GM06990 (cell line): ENCODE measurements around the gene ELAPOR1.

Experiments used
- DNase-seq: peaks from one replicate; pipeline ENCODE4 v3.0.0-alpha.2; 2011; ENCODE audit not compliant: insufficient read length; ENCODE audit errors: extremely low read depth
- H3K27me3 ChIP-seq: replicated peaks from 2 replicates; pipeline ENCODE4 v1.6.0; 2011; ENCODE audit warnings: low read length; ENCODE audit not compliant: control insufficient read depth, insufficient read depth
- H3K36me3 ChIP-seq: 2 replicates; pipeline ENCODE4 v1.5.1; 2011; ENCODE audit warnings: low read length; ENCODE audit not compliant: control insufficient read depth, insufficient read depth
- H3K4me3 ChIP-seq: replicated peaks from 2 replicates; pipeline ENCODE4 v1.5.1; 2011; ENCODE audit warnings: low read depth, mild to moderate bottlenecking, control low read depth, low read length
- CTCF ChIP-seq: IDR thresholded peaks from 2 replicates; pipeline ENCODE4 v1.5.1; 2011; ENCODE audit warnings: low read length, control low read depth, mild to moderate bottlenecking, inconsistent platforms; ENCODE audit not compliant: insufficient read depth, poor library complexity, severe bottlenecking

Gene ELAPOR1

DNA sequence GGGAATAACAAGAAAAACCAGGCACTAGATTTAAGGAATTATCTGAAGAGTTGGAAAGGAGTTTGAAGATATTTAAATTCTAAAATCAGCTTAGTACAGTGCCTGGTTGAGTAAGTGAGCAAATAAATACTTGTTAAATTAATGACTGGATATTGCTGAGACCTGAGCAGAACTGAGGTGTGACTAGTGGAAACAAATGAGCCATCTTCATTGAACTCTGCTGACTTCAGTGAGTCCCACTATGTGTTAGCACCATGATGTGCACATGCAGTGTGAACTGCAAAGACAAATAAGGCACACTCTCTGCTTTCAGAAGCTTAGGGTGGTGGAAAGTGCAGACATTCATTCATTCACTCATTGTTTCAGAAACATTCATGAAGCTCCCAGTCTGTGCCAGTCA, 48.7 kb downstream of the ELAPOR1 start:
- no peak for TF ChIP-seq CTCF
- no peak for DNase-seq
- H3K4me3 ChIP-seq: no peak overlapping the region
- no peaks in the 10 kb centered on the region for H3K36me3 ChIP-seq
- no peaks in the 10 kb centered on the region for H3K27me3 ChIP-seq

DNA sequence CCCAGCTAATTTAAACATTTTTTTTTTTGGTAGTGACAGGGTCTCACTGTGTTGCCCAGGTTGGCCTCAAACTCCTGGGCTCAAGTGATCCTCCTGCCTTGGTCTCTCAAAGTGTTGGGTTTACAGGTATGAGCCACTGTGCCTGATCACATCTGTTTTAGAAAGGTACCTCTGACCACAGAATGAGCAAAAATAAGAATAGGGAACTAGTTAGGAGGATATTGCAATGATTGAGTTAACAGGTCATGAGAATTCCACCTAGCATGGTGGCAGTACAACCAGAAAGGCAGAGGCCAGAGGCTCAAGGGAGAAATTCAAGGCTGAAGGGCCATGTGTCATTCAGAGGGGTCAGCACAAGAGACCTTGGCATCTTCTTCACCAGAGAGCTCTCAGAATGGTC, 49.6 kb downstream of the ELAPOR1 start:
- Histone ChIP-seq H3K4me3 (no peak overlapping the region), H3K27me3 (no peaks in the 10 kb centered on the region), H3K36me3 (no peaks in the 10 kb centered on the region)
- no peak for DNase-seq
- TF ChIP-seq CTCF: no peak
